Prostate gland (tissue), 2 donors: Measurements from ENCODE around the gene FOLR2. TPM values are rescaled to one million over a fixed set of nuclear protein-coding genes. Genes with fewer than 3 reads are reported as not detected.
A peak's percentile ranks its signal among the peaks of the same experiment; 100 is the strongest.

Source experiments
- DNase-seq: peaks from one replicate; pipeline ENCODE4 v3.0.0-alpha.2; 2019; ENCODE audit warnings: low spot score
- H3K27ac ChIP-seq, 2 donors: fragments of 200-600 bp; sonication (generic); 2 replicates each; pipeline ENCODE4 v1.5.1; 2017 to 2019
- H3K27me3 ChIP-seq: fragments of 200-600 bp; sonication (generic); replicated peaks from 2 replicates; pipeline ENCODE4 v1.5.1; 2019; ENCODE audit not compliant: insufficient read depth
- H3K36me3 ChIP-seq, 2 donors: fragments of 200-600 bp; sonication (generic); 1 replicate in 1 of 2; 2 replicates in 1 of 2; pipeline versions ENCODE4 v1.5.1 to v1.8.1; 2017 to 2019
- H3K4me1 ChIP-seq: fragments of 200-600 bp; sonication (generic); replicated peaks from 2 replicates; pipeline ENCODE4 v1.5.1; 2019
- H3K4me3 ChIP-seq, 2 donors: fragments of 200-600 bp; sonication (generic); 2 replicates each; pipeline ENCODE4 v1.5.1; 2017 to 2019
- H3K9me3 ChIP-seq: fragments of 200-600 bp; sonication (generic); 2 replicates; pipeline ENCODE4 v1.5.1; 2017
- CTCF ChIP-seq, 4 experiments: fragments of 200-600 bp in 2 of 4; fragments of 450-650 bp in 2 of 4; sonication (generic) in 2 of 4; IDR thresholded peaks; 1 replicate in 3 of 4; 2 replicates in 1 of 4; pipeline ENCODE4 v1.5.1; 2016 to 2019; ENCODE audit warnings: antibody characterized with exemption in 4 of 4, mild to moderate bottlenecking in 2 of 4, moderate library complexity in 2 of 4
- POLR2A ChIP-seq: fragments of 450-650 bp; IDR thresholded peaks from one replicate; pipeline ENCODE4 v1.6.1; 2016; ENCODE audit warnings: antibody characterized with exemption, mild to moderate bottlenecking
- POLR2AphosphoS5 ChIP-seq: sonication (generic); formaldehyde crosslinking; IDR thresholded peaks from one replicate; pipeline ENCODE4 v1.6.1; 2017; ENCODE audit warnings: antibody characterized with exemption
- WGBS: methylation state at CpG from one replicate; pipeline ENCODE4 v1.1.5; 2018; 5-methylcytosine and 5-hydroxymethylcytosine counted together
- intact Hi-C: fragments of 100-400 bp; cut with DNase I; formaldehyde crosslinking; loops from one replicate; pipeline ENCODE4 v1.14.2; 2022
- total RNA-seq, 2 donors: library from RNA; depleted of rRNA; stranded (reverse); fragments of >200 nt; gene quantifications; one replicate each; pipeline ENCODE4 v1.1.0, GENCODE V29; 2016

Gene FOLR2
- total RNA-seq, 2 donors from 2014 or later, result 0.87 to 23.9 TPM

DNA sequence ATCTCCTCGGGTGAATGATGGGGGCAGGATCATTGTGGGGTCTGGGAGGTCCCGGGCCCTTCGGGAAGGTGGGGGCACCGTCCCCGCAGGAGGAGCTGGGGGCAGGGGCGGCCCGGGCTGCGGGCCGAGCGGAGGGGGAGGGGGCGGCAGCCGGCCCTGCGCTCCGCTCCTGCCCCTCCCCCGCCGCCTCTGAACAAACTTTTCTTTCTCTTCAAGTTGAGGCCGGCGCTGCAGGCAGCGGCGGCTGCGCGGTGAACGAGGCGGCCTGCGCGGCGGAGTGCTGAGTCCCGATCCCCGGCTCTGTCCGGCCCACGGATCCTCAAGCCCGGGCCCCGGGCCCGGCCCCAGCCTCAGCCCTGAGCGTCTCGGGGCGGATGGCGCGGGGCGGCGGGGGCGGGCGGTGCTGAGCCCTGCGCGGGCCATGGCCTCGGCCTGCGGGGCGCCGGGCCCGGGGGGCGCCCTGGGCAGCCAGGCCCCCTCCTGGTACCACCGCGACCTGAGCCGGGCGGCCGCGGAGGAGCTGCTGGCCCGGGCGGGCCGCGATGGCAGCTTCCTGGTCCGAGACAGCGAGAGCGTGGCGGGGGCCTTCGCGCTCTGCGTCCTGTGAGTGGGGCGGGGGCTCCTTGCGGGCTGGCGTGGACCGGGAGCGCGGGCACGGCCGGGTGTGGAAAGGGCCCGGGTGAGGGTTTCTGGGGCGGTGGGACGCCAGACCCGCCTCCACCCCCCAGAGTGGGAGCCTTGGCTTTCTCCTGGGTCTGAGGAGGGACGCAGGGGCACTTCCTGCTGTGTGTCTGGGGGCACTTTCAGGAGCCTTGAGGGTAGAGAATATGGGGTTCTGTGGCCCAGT, 8.2 kb downstream of the FOLR2 start, which contains the start of gene INPPL1:
Gene INPPL1 (plus strand): TSS at position 204 of the 847 bp plus-strand sequence. CDS start 218 bp downstream, at position 422.
- DNase-seq, result peak; percentile 65
- Histone ChIP-seq H3K4me1 (peaks cover 8% of the 10 kb centered on the region), H3K27ac (peak within 1 kb of the TSS; percentile 98 to 99), H3K9me3 (no peaks in the 10 kb centered on the region), H3K36me3 (peaks cover 7 to 17% of the 10 kb centered on the region in 2 donors), H3K4me3 (peak within 1 kb of the TSS; percentile 85 to 86), H3K27me3 (no peaks in the 10 kb centered on the region)
- intact Hi-C loops, result loop anchor here (10.0 kb wide), 1 partner anchor 190 kb away; no protein-coding TSS in a partner anchor
- no peak for TF ChIP-seq CTCF (IDR thresholded peaks at IDR 0.05)
- TF ChIP-seq POLR2AphosphoS5, result peak; percentile 18
- peak; percentile 19 for TF ChIP-seq POLR2A
- under 1% methylated on average over 52 of the region's 81 CpGs for WGBS

GRCh38 chr11:72225411-72225951, 8.9 kb downstream of the FOLR2 start:
- Histone ChIP-seq H3K9me3 (no peaks in the 10 kb centered on the region), H3K4me1 (peaks cover 8% of the 10 kb centered on the region), H3K27me3 (no peaks in the 10 kb centered on the region), H3K27ac (peak overlapping the region; percentile 98 to 99), H3K36me3 (peaks cover 14 to 23% of the 10 kb centered on the region in 2 donors), H3K4me3 (peak overlapping the region; percentile 85 to 86)
- TF ChIP-seq POLR2A, result no peak
- no peak for TF ChIP-seq POLR2AphosphoS5
- no peak for TF ChIP-seq CTCF (IDR thresholded peaks at IDR 0.05)
- intact Hi-C loops, result loop anchor here (10.0 kb wide), 1 partner anchor 191 kb away; no protein-coding TSS in a partner anchor
- WGBS, result 9% methylated on average over 11 of the region's 11 CpGs
- no peak for DNase-seq

DNA sequence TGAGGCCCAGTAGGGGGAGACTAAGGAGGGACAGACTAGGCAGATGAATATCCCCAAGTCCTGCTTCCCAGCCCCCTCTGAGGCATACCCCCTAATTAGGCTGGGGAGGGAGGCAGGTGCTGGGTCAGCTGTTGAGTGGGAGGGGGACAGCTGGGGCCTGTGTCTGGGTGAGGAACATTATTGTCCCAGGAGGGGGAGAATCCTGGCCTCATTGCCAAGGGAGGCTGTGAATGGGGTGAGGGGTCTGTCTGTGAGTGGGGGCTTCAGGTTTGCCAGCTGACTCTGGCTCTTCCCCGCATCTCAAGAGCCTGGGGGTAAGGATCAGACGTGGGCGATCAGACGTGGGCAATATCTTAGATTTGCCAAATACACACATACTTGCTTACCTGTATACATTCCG, 10.1 kb downstream of the FOLR2 start:
- 75% methylated on average over 5 of the region's 5 CpGs for WGBS

More for the DNA sequence above, 10.1 kb downstream of the FOLR2 start:
- TF ChIP-seq CTCF (IDR thresholded peaks at IDR 0.05) (no peak), POLR2A (no peak), POLR2AphosphoS5 (no peak)
- Histone ChIP-seq H3K4me1 (peaks cover 8% of the 10 kb centered on the region), H3K9me3 (no peaks in the 10 kb centered on the region), H3K4me3 (no peak overlapping the region), H3K27ac (no peak overlapping the region), H3K27me3 (no peaks in the 10 kb centered on the region), H3K36me3 (peaks cover 14 to 28% of the 10 kb centered on the region in 2 donors)
- intact Hi-C loops, result loop anchor here (10.0 kb wide), 1 partner anchor 192 kb away; no protein-coding TSS in a partner anchor
- no peak for DNase-seq
